ENCODE measurements around the gene ANKRD50. TPM values are rescaled to one million over a fixed set of nuclear protein-coding genes. Genes with fewer than 3 reads are reported as not detected.

The ANKRD50 gene, protein sequence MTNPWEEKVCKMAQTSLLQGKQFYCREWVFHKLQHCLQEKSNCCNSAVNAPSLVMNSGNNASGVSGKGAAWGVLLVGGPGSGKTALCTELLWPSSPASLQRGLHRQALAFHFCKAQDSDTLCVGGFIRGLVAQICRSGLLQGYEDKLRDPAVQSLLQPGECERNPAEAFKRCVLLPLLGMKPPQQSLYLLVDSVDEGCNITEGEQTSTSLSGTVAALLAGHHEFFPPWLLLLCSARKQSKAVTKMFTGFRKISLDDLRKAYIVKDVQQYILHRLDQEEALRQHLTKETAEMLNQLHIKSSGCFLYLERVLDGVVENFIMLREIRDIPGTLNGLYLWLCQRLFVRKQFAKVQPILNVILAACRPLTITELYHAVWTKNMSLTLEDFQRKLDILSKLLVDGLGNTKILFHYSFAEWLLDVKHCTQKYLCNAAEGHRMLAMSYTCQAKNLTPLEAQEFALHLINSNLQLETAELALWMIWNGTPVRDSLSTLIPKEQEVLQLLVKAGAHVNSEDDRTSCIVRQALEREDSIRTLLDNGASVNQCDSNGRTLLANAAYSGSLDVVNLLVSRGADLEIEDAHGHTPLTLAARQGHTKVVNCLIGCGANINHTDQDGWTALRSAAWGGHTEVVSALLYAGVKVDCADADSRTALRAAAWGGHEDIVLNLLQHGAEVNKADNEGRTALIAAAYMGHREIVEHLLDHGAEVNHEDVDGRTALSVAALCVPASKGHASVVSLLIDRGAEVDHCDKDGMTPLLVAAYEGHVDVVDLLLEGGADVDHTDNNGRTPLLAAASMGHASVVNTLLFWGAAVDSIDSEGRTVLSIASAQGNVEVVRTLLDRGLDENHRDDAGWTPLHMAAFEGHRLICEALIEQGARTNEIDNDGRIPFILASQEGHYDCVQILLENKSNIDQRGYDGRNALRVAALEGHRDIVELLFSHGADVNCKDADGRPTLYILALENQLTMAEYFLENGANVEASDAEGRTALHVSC (N-terminal part only)
- 39.1 TPM for total RNA-seq (ENCODE audit: unreplicated experiment)
- long read RNA-seq, partial matches to known transcripts, result 1 of 1 reads
- long read RNA-seq, other reads (novel, unspliced or antisense), result 0 of 1 reads

DNA sequence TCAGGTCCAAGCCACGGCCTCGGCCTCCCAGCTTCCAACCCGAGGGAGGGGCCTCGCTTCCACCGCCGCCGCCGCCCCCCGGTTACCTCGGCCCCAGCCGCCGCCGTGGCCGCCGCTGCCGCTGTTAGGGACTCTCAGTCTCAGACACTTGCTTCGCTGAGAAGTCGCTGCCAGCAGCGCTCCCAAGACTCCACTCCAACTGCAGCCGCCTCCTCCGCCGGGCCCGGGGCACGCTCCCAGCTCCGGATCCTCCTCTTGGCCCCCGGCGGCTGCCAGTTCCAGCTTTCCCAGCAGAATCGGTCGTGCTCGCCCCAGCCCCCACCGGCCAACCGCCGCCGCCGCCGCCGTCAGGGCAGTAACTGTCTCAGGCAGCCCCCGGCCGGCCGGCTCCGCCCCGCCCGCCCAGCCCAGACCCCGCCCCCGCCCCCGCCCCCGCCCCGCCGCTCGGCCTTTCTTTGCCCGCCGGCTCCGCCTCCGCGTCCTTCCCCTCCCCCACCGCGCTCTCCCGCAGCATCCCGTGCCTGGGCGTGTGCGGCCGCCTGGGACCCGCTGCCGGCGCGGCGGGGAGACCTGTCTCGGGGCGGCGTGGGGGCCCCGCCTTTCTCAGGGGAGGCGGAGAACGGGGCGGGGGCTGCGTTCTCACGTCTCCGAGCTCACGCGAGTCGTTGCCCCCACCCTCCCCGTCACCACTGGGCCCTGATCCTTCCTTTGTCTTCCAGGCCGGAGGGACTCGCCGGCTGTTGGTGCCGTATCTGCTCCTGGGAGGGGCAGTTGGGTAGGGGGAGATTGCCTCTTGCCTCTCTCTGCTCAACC, at the start of gene ANKRD50:
Gene ANKRD50, minus strand, starts transcription at position 361 of the 813 bp plus-strand sequence. CDS start 2,221 bp downstream, outside the sequence.
- peaks cover 10% of the 10 kb centered on the region for H3K27me3 Mint-ChIP-seq (ENCODE audit: unreplicated experiment)
- peak within 1 kb of the TSS; percentile 97 for H3K27ac Mint-ChIP-seq (ENCODE audit: unreplicated experiment)
- TF ChIP-seq, protein P1, sequence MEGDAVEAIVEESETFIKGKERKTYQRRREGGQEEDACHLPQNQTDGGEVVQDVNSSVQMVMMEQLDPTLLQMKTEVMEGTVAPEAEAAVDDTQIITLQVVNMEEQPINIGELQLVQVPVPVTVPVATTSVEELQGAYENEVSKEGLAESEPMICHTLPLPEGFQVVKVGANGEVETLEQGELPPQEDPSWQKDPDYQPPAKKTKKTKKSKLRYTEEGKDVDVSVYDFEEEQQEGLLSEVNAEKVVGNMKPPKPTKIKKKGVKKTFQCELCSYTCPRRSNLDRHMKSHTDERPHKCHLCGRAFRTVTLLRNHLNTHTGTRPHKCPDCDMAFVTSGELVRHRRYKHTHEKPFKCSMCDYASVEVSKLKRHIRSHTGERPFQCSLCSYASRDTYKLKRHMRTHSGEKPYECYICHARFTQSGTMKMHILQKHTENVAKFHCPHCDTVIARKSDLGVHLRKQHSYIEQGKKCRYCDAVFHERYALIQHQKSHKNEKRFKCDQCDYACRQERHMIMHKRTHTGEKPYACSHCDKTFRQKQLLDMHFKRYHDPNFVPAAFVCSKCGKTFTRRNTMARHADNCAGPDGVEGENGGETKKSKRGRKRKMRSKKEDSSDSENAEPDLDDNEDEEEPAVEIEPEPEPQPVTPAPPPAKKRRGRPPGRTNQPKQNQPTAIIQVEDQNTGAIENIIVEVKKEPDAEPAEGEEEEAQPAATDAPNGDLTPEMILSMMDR (IDR thresholded peaks at IDR 0.05; ENCODE audit: unreplicated experiment), result no peak
- no peaks in the 10 kb centered on the region for H3K9me3 Mint-ChIP-seq (ENCODE audit: unreplicated experiment)
- peaks cover 13% of the 10 kb centered on the region for H3K36me3 Mint-ChIP-seq (ENCODE audit: low read depth, unreplicated experiment)
- H3K4me3 Mint-ChIP-seq (ENCODE audit: unreplicated experiment), result peak within 1 kb of the TSS; percentile 92
- peaks cover 20% of the 10 kb centered on the region for H3K4me1 Mint-ChIP-seq (ENCODE audit: unreplicated experiment)
- peak; percentile 93 for DNase-seq (ENCODE audit: low spot score)

DNA sequence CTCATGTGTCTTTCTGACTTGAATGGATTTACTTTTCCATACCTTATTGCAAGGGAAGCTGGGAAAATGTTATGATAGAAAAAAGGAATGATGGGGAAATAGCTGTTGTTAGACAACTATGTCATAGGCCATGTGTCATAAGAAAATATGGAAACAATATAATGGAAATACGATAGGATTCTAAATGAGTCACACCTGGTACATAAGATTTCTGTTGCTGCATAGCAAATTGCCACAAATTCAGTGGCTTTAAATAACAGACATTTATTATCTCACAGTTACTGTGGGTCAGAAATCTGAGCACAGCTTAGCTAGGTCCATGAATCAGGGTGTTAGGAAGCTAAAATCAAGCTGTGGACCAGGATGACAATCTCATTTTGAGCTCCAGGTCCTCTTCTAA, 44.6 kb upstream of the ANKRD50 start:
- Mint-ChIP-seq H3K36me3 (ENCODE audit: low read depth, unreplicated experiment) (no peaks in the 10 kb centered on the region), H3K4me3 (ENCODE audit: unreplicated experiment) (no peak overlapping the region), H3K4me1 (ENCODE audit: unreplicated experiment) (no peaks in the 10 kb centered on the region), H3K27me3 (ENCODE audit: unreplicated experiment) (no peaks in the 10 kb centered on the region), H3K9me3 (ENCODE audit: unreplicated experiment) (no peaks in the 10 kb centered on the region), H3K27ac (ENCODE audit: unreplicated experiment) (no peak overlapping the region)
- TF ChIP-seq, protein P1 (IDR thresholded peaks at IDR 0.05; ENCODE audit: unreplicated experiment), result no peak
- no peak for DNase-seq (ENCODE audit: low spot score)

DNA sequence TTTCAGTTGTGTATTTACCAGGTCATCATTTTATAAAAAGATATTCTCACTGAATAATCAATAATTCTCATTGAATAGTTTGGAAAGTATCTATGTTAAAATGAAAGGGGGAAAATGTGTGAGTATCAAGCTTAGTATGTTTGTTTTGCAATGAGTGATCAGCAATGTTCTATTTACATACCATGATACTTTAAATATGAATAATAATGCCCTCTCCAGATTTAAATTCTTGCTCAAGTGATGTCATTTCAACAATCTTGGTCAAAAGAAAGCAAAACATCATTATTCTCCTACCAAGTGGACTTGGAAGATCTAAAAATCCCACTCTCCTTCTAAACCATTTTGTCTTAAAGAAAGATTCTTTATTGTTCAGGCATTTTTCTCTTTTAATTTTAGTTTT, 42.1 kb upstream of the ANKRD50 start:
- no peaks in the 10 kb centered on the region for H3K36me3 Mint-ChIP-seq (ENCODE audit: low read depth, unreplicated experiment)
- H3K9me3 Mint-ChIP-seq (ENCODE audit: unreplicated experiment), result no peaks in the 10 kb centered on the region
- DNase-seq (ENCODE audit: low spot score), result no peak
- TF ChIP-seq, protein P1 (IDR thresholded peaks at IDR 0.05; ENCODE audit: unreplicated experiment), result no peak
- H3K4me1 Mint-ChIP-seq (ENCODE audit: unreplicated experiment), result no peaks in the 10 kb centered on the region
- no peak overlapping the region for H3K4me3 Mint-ChIP-seq (ENCODE audit: unreplicated experiment)
- H3K27ac Mint-ChIP-seq (ENCODE audit: unreplicated experiment), result no peak overlapping the region
- no peaks in the 10 kb centered on the region for H3K27me3 Mint-ChIP-seq (ENCODE audit: unreplicated experiment)

DNA sequence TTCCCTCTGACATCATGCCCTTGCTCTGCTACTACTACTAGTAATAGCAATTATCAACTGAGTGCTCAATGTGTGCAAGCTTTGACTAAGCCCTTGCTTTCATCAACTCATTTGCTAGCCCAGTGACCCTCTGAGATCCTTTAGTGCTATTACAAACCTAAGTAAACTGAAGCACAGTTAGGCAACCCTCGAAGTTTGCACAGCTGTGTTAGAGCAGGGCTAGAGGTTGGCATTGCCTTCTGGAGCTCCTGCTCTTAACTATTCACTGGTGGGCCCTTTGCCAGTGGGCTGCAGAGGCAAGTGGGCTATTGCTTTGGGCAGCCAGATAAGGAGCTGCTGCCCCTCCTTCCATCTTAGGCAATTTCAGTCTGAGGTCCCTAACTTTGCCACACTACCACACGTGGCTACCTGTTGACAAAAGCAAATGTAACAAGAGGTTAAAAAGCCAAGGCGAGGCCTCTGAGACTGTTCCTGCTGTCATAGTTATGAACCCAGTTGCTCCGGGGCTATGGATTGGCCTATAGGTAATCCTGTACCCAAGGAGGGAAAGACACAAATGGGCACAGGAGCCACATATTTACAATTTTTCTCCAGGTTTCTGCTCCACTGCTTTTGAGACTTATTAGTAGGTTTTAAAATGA, 41.5 kb upstream of the ANKRD50 start:
- no peak overlapping the region for H3K4me3 Mint-ChIP-seq (ENCODE audit: unreplicated experiment)
- H3K36me3 Mint-ChIP-seq (ENCODE audit: low read depth, unreplicated experiment), result no peaks in the 10 kb centered on the region
- no peaks in the 10 kb centered on the region for H3K4me1 Mint-ChIP-seq (ENCODE audit: unreplicated experiment)
- TF ChIP-seq, protein P1 (IDR thresholded peaks at IDR 0.05; ENCODE audit: unreplicated experiment), result no peak
- DNase-seq (ENCODE audit: low spot score), result no peak
- H3K27ac Mint-ChIP-seq (ENCODE audit: unreplicated experiment), result no peak overlapping the region
- H3K9me3 Mint-ChIP-seq (ENCODE audit: unreplicated experiment), result no peaks in the 10 kb centered on the region
- H3K27me3 Mint-ChIP-seq (ENCODE audit: unreplicated experiment), result no peaks in the 10 kb centered on the region

All from endothelial cell (in vitro differentiated cells).